T follicular helper cell (primary cell): ENCODE measurements around the gene CKAP5.

Experiments
- DNase-seq: peaks from one replicate; pipeline ENCODE4 v3.0.0-alpha.2; 2020; ENCODE audit warnings: low read depth

The CKAP5 gene

DNA sequence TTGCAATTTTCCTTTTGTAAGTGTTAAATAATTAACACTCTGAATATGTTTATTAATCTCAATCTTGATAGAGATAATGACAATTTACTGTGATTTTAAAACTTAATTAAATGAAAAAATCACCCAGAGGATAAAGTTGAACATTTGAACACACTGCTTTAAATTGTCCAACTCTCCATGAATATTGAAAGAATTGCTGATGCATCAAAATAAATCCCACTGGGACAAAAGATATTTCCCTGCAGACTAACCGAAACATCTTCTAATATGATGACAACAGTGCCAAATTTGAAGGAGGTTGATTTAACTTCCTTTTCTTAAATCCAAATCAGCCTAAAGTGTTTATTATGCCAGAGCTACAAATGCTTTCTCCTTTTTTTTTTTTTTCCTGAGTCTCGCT is 79.4 kb downstream of the CKAP5 start:
- no peak for DNase-seq

DNA sequence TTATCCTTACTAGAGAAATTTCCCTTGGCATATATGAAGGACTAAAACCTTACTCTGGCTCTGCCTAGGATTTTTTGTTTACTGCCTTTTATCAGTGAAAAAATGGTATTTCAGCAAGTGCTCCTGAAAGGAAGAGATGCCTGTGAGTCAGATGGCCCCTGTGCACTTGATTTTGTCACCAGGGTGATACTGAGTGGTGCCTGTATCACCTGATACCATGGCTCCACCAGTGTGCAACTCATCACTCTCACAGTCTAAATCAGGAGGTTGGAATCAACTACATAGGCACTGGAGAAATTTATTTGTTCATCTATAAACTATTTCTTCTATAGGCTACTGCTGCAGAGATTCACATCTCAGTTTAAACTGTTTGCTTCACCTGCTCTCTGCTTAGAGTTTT is 83.8 kb downstream of the CKAP5 start:
- no peak for DNase-seq

DNA sequence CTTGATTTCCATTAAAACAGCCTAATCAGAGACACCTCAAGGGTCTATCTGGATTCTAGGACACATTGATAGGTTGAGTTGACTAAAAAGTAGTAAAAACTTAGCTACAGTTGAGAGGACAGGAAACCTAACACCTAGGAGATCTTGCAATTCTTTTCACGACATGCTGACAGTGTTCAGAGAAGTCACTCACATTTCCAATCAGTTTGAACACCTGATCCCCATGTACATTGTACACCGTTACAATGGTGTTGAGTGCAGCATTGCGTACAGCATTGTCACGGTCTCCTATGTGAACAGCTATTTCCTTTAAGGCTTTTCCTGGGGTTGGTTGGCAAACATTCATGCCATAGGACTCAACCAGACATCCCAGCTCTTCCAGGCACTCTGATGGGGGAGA is 84.3 kb downstream of the CKAP5 start:
- no peak for DNase-seq

DNA sequence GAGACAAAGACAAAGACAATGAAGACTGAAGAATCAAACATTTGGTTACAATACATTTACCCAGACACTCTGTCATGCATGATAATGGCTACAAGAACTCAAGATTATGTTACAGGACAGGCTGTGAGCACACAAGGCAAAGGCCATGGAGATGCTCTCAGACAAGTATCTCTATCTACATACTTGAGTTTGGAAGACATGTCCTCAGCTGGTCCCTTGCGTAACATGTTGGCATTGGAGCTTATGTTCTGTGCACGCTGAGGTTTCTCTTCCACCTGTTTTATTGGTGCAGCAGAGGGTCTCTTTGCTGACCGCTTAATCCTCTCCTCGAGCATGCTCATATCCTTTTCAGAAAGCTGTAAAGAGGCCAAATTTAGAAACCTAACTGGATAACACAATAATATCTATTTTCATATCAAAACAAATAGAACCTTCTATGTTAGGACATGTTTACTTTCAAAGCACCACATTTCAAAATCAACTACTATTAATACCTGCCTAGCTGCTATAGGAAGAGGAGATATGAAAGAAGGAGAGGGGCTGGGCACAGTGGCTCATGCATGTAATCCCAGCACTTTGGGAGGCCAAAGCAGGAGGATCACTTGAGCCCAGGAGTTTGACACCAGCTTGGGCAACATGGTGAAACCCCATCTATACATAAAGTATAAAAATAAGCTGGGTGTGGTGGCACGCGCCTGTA is 85.5 kb downstream of the CKAP5 start:
- DNase-seq: no peak

DNA sequence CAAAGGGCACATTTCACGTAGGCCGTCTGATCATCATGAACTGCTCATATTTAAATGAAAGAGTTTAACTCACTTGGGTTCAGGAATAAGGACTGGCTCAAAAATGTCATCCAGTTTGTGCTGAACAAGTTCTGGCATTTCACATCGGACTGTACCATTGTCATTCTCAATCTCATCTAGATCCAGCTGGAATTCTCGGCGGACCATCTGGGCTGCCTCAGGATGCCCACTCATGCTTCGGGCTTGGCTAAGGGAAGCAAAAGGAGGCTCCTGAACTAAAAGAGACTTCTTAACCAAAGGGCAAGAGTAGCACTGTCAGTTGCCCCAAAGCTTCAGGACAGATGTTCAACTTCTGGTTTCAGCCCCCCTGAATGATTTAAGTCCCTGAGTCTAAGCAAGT is 86.9 kb downstream of the CKAP5 start:
- DNase-seq: no peak

DNA sequence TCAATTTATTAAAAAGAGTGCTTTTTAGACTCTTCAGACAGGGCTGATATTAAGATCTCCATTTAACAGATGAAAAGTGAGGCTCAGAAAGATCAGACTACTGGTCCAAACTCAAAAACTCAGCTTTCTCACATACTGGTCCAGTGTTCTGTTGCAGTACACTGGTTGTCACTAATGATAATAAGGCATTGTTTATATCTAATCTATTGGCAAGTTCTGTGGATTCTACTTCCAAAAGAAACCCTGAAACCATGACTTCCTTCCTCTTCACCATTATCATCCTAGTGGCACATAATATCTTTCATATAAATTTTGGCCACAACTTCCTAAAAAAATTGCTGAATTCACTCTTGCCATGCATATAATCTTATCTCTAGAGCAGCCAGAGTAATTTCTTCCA is 90.1 kb downstream of the CKAP5 start:
- DNase-seq: no peak

DNA sequence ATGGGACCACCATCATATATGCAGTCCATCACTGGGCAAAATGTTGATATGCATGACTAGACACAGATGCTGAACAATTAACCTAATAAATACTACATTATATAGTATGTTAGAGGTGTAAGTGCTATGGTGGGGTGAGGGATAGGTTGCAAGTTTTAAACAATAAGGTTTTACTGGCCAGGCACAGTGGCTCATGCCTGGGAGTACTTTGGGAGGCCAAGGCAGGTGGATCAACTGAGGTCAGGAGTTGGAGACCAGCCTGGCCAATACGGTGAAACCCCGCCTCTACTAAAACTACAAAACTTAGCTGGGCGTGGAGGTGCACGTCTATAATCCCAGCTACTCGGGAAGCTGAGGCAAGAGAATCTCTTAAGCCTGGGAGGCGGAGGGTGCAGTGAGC is 98.9 kb downstream of the CKAP5 start:
- DNase-seq: no peak

DNA sequence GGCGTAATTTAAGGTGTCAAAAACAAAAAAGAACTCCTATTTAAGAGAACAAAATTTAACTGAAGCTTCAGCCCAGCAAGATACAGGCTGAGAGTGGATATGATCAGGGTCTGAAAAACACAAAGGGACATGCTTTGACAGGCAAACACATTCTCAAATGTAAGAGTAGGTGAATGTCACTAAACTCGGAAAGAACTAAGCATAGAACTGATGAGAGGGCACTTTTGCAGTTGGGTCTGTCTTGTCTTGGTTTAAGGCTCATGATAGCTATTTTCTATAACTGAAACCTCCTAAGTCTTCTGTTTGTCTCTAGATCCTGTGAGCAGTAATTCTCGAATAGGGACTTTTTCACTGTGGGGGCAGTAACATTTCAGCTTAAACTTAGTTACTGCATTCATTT is 100.1 kb downstream of the CKAP5 start:
- no peak for DNase-seq

DNA sequence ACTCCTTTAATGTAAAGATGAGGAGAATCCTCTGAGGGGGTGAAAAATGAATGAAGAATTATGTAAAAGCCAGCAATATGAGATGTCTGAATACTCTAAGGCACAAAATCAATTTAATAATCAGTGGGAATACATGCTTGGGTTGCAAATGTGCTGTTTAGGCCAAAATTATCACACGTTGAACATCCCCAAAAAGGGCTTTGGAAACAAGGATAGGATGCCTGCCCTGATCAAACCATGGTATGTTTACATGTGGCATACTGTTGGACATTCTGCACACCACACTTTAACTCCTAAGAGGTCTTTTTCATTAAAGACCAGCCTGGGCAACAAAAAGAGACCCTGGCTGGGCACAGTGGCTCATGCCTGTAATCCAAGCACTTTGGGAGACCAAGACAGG is 100.8 kb downstream of the CKAP5 start:
- DNase-seq: no peak

DNA sequence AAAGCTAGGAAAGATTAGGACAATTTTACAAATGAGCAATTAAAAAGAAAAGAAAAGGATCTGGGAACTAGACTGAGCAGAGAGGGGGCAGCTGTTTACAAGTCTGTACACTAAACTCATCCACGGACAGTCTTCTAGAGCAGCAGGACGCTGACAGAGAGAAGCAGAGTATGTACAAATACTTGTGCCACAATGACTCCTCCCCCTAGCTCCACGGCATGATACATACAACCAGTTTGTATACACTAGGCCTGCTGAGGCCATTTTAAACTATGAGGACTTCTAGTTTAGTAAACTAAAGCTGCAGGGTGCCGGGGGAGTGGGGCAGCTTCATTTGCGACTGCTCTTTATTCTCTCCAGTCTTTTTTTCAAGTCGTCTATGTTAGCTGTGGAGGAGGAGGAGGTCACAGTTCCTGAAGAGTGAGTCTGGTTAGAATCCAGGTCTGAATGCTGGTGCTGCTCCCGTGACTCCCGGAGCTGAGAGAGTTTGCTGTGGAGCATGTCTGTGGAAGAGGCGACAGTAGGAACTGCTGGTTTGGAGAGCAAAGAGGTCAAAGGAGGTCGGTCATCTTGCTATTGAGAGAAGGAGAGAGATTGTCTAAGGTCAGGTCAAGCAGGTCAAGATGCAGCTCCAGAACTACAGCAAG is 102.3 kb downstream of the CKAP5 start:
- no peak for DNase-seq

DNA sequence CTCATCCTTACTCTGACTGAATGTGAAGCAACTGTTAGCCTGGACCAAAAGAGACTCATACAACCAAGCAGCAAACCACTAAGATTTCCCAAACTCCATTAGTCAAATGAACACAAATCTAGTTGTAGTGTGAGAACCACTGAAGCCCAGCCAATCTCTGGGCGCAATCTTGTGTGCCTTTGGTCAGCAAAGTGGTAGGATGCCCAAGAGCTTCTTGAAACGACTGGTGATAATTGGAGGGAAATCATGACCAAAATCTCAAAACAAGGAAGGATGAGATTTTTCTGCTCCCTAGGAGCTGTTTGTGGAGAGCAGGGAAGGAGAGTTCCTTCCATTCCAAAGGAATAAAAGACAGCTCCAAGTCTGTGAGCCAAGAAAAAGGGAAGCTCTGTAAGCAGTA is 103.0 kb downstream of the CKAP5 start:
- no peak for DNase-seq

DNA sequence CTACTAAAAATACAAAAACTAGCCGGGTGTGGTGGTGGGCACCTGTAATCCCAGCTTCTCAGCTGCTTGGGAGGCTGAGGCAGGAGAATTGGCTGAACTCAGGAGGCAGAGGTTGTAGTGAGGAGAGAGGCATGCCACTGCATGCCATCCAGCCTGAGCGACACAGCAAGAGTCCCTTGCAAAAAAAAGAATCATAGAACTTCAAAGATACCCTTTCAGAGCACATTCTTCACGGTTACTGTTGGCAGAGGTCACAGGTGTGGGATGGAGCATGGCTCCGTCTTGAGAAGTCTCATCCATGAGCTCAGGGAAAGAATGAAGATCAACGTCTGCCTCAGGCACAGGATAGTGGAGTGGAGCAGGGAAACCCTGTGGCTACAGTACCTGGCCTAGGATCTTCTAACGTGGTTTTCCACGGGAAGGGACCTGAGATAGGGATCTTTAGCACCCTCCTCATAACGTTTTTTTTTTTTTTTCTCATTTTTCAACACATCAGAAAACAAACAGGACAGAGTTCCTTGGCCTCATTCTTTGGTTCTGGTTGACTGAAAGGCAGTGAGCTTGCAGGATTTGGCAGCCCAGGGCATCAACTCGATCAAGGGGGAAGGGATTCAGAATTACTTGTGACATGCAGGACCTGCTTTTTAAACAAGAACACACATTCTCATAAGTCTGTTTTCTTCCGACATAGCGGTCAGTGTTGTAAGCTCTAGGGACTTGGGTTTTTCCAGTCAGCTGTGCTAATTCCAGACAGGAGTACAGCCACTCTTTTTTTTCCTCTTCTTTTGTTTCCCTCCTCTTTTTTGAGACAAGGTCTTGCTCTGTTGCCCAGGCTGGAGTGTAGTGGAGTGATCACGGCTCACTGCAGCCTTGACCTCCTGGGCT is 104.2 kb downstream of the CKAP5 start:
- no peak for DNase-seq

DNA sequence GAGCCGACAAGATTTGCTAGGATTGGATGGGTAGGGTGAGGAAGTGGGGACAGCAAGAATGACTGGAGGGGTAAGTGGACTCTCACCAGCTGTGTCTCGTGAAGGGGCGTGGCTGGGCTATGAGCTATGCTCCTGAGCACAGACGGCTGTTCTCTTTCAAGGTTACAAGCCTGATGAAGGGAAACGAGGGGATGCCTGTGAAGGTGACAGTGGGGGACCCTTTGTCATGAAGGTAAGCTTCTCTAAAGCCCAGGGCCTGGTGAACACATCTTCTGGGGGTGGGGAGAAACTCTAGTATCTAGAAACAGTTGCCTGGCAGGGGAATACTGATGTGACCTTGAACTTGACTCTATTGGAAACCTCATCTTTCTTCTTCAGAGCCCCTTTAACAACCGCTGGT is 107.2 kb downstream of the CKAP5 start:
- no peak for DNase-seq

DNA sequence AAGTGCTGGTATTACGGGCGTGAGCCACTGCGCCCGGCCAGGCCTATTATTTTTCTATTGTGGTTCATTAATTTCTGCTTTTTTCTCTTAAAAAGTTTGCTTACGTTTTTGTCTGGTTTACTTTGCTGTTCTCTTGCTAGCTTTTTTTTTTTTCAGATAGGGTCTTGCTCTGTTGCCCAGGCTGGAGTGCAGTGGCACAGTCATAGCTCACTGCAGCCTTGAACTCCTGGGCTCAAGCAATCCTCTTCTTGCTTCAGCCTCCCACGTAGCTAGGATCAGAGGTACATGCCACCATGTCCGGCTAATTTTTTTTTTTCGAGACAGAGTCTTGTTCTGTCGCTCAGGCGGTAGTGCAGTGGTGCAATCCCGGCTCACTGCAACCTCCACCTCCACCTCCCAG is 108.4 kb downstream of the CKAP5 start:
- DNase-seq: no peak

DNA sequence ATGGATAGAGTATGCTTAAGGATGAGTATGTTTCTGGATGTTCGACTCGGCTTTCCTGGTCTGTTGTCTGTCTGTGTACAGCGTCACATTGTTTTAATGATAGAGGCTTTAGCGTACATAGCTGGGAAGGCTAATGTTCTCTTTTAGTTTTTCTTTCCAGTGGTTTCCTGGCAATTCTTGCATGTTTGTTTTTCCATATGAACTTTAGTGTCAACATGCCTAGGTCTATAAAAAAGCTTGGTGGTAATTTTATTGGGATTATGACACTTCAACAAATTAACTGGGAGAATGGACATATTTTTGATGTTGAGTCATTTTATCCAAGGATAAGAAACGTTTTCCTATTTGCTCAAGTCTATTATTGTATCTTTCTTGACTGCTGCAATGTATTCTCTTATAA is 109.5 kb downstream of the CKAP5 start:
- DNase-seq: no peak

DNA sequence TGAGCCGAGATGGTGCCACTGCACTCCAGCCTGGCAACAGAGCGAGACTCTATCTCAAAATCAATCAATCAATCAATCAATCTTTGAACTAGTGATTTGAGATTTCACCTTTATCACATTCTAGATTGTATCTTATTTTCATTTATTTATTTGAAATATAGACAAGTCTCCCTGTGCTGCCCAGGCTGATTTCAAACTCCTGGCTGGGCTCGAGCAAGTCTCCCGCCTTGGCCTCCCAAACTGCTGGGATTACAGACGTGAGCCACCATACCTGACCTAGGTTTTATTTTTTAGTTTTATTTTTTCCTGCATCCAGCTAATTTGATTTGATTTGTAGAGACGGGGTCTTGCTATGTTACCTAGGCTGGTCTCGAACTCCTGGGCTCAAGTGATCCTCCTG is 109.9 kb downstream of the CKAP5 start:
- no peak for DNase-seq

DNA sequence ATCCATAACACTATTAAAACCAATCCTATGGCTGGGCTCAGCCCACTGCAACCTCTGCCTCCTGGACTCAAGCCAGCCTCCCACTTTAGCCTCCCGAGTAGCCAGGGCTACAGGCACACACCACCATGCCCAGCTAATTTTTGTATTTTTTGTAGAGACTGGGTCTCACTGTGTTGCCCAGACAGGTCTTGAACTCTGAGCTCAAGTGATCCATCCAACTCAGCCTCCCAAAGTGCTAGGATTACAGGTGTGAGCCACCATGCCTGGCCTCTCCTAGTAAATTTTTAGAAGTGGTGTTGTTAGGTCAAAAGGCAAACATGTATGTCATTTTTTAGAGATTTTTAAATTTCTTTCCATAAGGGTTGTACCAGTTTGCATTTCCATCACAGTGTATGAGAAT is 112.8 kb downstream of the CKAP5 start:
- DNase-seq: no peak

DNA sequence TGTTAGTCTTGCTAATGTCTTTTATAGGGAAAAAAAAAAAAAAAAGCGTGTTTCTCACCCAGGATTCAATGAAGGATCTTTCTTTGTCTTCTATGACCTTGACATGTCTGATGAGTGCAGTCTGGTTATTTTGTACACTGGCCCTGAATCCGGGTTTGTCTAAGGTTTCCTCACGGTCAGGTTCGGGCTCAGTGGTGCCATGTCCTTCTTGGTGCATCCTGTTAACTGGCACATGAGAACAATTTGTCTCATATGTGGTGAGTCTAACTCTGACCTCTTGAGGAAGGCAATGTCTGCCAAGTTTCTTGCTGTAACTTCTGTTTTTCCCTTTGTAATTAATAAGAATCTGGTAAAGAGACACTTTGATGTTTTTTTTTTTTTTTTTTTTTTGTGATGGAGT is 114.5 kb downstream of the CKAP5 start:
- DNase-seq: no peak

DNA sequence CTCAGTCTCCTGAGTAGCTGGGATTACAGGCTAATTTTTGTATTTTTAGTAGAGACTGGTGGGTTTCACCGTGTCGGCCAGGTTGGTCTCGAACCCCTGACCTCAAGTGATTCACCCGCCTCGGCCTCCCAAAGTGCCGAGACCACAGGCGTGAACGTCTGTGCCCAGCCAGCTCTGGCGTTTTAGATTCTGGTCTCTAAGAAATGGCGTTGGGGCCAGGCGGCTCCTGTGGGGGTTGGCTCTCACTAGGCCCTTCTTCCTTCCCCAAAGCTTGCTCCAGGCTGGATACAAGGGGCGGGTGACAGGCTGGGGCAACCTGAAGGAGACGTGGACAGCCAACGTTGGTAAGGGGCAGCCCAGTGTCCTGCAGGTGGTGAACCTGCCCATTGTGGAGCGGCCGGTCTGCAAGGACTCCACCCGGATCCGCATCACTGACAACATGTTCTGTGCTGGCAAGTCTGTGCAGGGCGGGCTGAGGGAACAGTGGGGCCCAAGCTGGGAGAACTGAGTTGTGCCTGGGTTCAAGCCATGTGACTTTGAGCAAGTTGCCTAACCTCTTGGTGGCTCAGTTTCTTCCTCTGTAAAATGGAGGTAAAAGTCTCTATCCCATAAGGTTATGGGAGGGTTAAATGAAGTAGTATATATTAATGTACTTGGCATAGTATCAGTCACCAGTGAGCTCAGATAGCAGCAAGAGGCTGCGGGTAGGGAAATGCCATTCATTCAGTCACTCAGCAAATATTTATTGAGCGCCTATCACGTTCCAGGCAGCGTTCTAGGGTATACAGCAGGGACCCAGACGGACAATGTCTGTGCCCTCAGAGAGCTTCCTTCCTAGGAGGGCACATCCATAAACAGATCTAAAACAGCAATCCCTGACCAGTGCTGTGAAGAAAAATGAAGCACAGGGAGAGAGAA is 116.7 kb downstream of the CKAP5 start:
- DNase-seq: no peak

DNA sequence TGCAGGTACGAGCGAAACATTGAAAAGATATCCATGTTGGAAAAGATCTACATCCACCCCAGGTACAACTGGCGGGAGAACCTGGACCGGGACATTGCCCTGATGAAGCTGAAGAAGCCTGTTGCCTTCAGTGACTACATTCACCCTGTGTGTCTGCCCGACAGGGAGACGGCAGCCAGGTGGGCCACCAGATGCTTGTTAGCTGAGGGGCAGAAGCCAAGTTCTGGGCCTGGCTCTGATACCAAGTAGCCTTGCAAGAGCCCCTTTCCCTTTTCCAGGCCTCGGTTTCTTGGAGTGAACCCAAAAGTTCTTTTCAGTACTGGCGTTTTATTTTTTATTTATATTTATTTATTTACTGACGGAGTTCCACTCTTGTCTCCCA is 117.4 kb downstream of the CKAP5 start:
- no peak for DNase-seq

DNA sequence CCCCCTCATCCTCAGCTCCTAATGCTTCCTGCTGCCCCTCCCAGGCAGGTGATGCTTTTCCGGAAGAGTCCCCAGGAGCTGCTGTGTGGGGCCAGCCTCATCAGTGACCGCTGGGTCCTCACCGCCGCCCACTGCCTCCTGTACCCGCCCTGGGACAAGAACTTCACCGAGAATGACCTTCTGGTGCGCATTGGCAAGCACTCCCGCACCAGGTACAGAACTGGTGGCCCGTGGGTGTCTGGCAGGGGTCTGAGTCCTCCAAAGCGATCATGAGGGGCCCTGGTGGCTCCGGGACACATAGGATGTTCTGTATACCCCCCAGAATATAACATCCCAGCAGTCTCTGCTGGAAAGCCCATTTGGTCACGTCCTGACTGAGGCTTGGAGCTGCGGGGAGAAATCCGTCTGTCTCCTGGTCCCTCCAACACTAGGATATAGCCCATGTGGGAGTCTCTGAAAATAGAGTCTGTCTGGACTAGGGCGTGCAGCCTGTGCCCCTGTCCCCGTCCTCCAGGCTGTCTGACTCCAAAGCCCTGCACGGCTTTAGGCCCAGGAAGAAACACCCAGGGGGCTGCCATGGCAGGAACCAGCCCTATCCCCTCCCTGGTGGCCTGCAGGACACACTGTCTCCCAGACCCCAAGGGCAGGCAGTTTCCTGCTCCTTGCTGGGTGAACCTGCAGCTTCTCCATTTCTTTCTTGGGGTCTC is 118.0 kb downstream of the CKAP5 start:
- no peak for DNase-seq
